Caco-2 (cell line): Measurements from ENCODE around the gene VPS33B. TPM values are rescaled to one million over a fixed set of nuclear protein-coding genes. Genes with fewer than 3 reads are reported as not detected.

ENCODE experiments used
- BruUV-seq: library from RNA; stranded (reverse); fragments of 400-500 nt; replicated peaks from 2 replicates; lab custom pipeline; 2021; lab: Mats Ljungman, UMichigan
- CTCF ChIA-PET: fragments of 300-600 bp; sonication (Branson Sonifier 250); formaldehyde crosslinking; loops from one replicate; lab custom pipeline; 2022; ENCODE audit warnings: antibody characterized with exemption; lab: Charles Lee
- POLR2A ChIA-PET: fragments of 300-600 bp; sonication (Branson Sonifier 250); formaldehyde crosslinking; loops from one replicate; lab custom pipeline; 2022; ENCODE audit warnings: antibody characterized with exemption; lab: Charles Lee
- DNase-seq, 2 experiments: peaks; one replicate each; pipeline versions ENCODE4 v3.0.0 to v3.0.0-alpha.2; 2020 to 2022
- H3K27me3 ChIP-seq: replicated peaks from 2 replicates; pipeline ENCODE4 v1.6.0; 2011; ENCODE audit warnings: low read length; ENCODE audit not compliant: control insufficient read depth, insufficient read depth
- H3K36me3 ChIP-seq: 2 replicates; pipeline ENCODE4 v1.5.1; 2011; ENCODE audit warnings: low read length; ENCODE audit not compliant: control insufficient read depth, insufficient read depth
- H3K4me1 ChIP-seq: fragments of 250-450 bp; sonication (Bioruptor Pico); 2 replicates; pipeline ENCODE4 v1.5.1; 2020; ENCODE audit warnings: mild to moderate bottlenecking
- H3K4me3 ChIP-seq: 2 replicates; pipeline ENCODE4 v1.5.1; 2011; ENCODE audit warnings: low read depth, mild to moderate bottlenecking, control low read depth, low read length
- H3K9me3 ChIP-seq: fragments of 250-450 bp; sonication (Bioruptor Pico); 2 replicates; pipeline ENCODE4 v1.5.1; 2020; ENCODE audit warnings: mild to moderate bottlenecking, moderate library complexity
- H3K27ac Mint-ChIP-seq: one replicate; pipeline ENCODE4 v1.8.0; 2022; ENCODE audit warnings: mixed read lengths; ENCODE audit not compliant: unreplicated experiment
- H3K27me3 Mint-ChIP-seq: one replicate; pipeline ENCODE4 v1.8.0; 2022; ENCODE audit warnings: mixed read lengths; ENCODE audit not compliant: insufficient read depth, unreplicated experiment
- H3K36me3 Mint-ChIP-seq: one replicate; pipeline ENCODE4 v1.8.0; 2022; ENCODE audit warnings: mild to moderate bottlenecking, mixed read lengths; ENCODE audit not compliant: insufficient read depth, unreplicated experiment
- H3K4me1 Mint-ChIP-seq: one replicate; pipeline ENCODE4 v1.8.0; 2022; ENCODE audit warnings: low read depth, mixed read lengths; ENCODE audit not compliant: unreplicated experiment
- H3K4me3 Mint-ChIP-seq: one replicate; pipeline ENCODE4 v1.8.0; 2022; ENCODE audit warnings: mild to moderate bottlenecking, moderate library complexity, mixed read lengths; ENCODE audit not compliant: unreplicated experiment
- H3K9me3 Mint-ChIP-seq: one replicate; pipeline ENCODE4 v1.8.0; 2022; ENCODE audit warnings: mixed read lengths; ENCODE audit not compliant: unreplicated experiment
- intact Hi-C: fragments of 100-400 bp; cut with micrococcal nuclease; formaldehyde crosslinking; loops from one replicate; pipeline ENCODE4 v1.10.0; 2022; ENCODE audit not compliant: unreplicated experiment
- total RNA-seq: library from RNA; stranded (reverse); gene quantifications from 2 replicates; pipeline ENCODE4 v1.2.3, GENCODE V29; 2022
- TF ChIP-seq, protein P1 (sequence below), 2 experiments: fragments of 200-600 bp in 1 of 2; IDR thresholded peaks; 1 replicate in 1 of 2; 2 replicates in 1 of 2; pipeline versions ENCODE4 v1.5.1 to v1.8.0; 2011 to 2022; ENCODE audit warnings: antibody characterized with exemption in 1 of 2, control low read depth in 1 of 2, inconsistent platforms in 1 of 2, low read depth in 1 of 2, low read length in 1 of 2, mild to moderate bottlenecking in 1 of 2, moderate library complexity in 1 of 2; ENCODE audit not compliant: insufficient read depth in 1 of 2, severe bottlenecking in 1 of 2, unreplicated experiment in 1 of 2

Gene VPS33B
- total RNA-seq, 1 experiment from 2014 or later = 13.7 TPM

DNA sequence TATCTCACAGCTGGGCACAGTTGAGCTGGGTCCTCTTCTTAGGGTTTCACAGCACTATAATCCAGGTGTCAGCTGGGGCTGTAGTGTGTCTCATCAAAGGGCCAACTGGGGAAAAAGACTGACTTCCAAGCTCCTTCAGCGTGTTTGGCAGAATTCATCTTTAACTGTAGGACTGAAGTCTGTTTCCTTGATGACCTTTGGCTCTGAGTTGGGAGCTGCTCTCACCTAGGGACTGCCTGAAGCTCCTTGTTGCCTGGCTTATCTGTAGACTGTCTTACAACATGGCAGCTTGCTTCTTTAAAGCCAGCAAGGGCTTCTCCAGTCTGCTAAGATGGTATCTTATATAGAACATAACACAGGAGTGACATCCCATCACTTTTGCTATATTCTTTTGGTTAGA, 5.3 kb upstream of the VPS33B start:
- intact Hi-C loops = no loop called here
- CTCF ChIA-PET = interaction anchor here (1.1 kb wide), 1 partner anchor 48 kb away, joined by 3 read pairs; no protein-coding TSS in a partner anchor
- BruUV-seq = no TSS peak

DNA sequence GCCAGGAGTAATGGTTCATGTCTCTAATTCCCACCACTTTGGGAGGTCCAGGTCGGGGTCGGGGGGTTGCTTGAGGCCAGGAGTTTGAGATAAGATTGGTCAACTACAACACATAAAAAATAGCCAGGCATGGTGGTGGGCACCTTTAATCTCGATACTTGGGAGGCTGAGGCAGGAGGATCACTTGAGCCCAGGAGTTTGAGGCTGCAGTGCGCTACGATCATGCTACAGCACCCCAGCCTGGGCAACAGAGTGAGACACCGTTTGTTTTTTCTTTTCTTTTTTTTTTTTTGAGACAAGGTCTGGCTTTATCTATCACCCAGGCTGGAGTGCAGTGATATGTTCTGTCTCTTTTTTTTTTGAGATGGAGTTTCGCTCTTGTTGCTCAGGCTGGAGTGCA, 1.3 kb upstream of the VPS33B start:
- CTCF ChIA-PET = interaction anchor here (2.5 kb wide), 1 partner anchor 10 kb away, joined by 33 read pairs; no protein-coding TSS in a partner anchor

More for the DNA sequence above, 5.3 kb upstream of the VPS33B start:
- H3K4me1 Mint-ChIP-seq = peaks cover 3% of the 10 kb centered on the region
- POLR2A ChIA-PET = no interaction called here
- no peak overlapping the region for H3K27ac Mint-ChIP-seq
- Histone ChIP-seq H3K4me1 (no peaks in the 10 kb centered on the region), H3K9me3 (no peaks in the 10 kb centered on the region), H3K4me3 (no peak overlapping the region), H3K36me3 (no peaks in the 10 kb centered on the region), H3K27me3 (no peaks in the 10 kb centered on the region)
- H3K9me3 Mint-ChIP-seq = no peaks in the 10 kb centered on the region
- DNase-seq = no peak
- H3K36me3 Mint-ChIP-seq = no peaks in the 10 kb centered on the region
- H3K4me3 Mint-ChIP-seq = no peak overlapping the region
- TF ChIP-seq, protein P1, sequence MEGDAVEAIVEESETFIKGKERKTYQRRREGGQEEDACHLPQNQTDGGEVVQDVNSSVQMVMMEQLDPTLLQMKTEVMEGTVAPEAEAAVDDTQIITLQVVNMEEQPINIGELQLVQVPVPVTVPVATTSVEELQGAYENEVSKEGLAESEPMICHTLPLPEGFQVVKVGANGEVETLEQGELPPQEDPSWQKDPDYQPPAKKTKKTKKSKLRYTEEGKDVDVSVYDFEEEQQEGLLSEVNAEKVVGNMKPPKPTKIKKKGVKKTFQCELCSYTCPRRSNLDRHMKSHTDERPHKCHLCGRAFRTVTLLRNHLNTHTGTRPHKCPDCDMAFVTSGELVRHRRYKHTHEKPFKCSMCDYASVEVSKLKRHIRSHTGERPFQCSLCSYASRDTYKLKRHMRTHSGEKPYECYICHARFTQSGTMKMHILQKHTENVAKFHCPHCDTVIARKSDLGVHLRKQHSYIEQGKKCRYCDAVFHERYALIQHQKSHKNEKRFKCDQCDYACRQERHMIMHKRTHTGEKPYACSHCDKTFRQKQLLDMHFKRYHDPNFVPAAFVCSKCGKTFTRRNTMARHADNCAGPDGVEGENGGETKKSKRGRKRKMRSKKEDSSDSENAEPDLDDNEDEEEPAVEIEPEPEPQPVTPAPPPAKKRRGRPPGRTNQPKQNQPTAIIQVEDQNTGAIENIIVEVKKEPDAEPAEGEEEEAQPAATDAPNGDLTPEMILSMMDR (IDR thresholded peaks at IDR 0.05; ENCODE audit: insufficient read depth in 1 of 2, low read depth in 1 of 2, low read length in 1 of 2, severe bottlenecking in 1 of 2, unreplicated experiment in 1 of 2) = no peak
- H3K27me3 Mint-ChIP-seq = no peaks in the 10 kb centered on the region

DNA sequence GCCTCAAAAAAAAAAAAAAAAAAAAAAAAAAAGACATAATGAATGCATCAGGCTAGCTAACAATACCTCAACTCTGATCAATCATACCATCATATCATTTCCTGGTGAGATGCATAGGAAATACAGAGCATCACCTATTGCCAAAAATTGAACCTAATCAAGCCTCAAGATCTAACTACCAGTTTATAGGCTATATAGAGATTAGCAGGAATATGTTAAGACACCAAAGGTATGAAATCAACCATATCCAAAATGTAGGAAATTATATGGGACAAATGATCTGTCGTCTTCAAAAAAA, 387 bp upstream of the VPS33B start:
- no peak for DNase-seq
- TSS peak; percentile 51 for BruUV-seq
- H3K4me1 Mint-ChIP-seq = peaks cover 10% of the 10 kb centered on the region
- Histone ChIP-seq H3K4me3 (peak overlapping the region; percentile 78), H3K27me3 (no peaks in the 10 kb centered on the region), H3K36me3 (no peaks in the 10 kb centered on the region), H3K4me1 (peaks cover 12% of the 10 kb centered on the region; the same call in 1 of the 2 replicates), H3K9me3 (no peaks in the 10 kb centered on the region)
- no peaks in the 10 kb centered on the region for H3K27me3 Mint-ChIP-seq
- H3K27ac Mint-ChIP-seq = peak overlapping the region; percentile 81
- intact Hi-C loops = loop anchor here (1.0 to 2.0 kb wide), 2 partner anchors 11 to 28 kb away; partner anchors contain the start of gene PRC1
- peak overlapping the region; percentile 81 for H3K4me3 Mint-ChIP-seq
- TF ChIP-seq, protein P1 (IDR thresholded peaks at IDR 0.05; ENCODE audit: insufficient read depth in 1 of 2, low read depth in 1 of 2, low read length in 1 of 2, severe bottlenecking in 1 of 2, unreplicated experiment in 1 of 2) = no peak
- H3K9me3 Mint-ChIP-seq = no peaks in the 10 kb centered on the region
- POLR2A ChIA-PET = interaction anchor here (0.5 to 2.3 kb wide), 4 partner anchors 10 to 28 kb away, joined by 3 to 16 read pairs (median 4); partner anchors contain the start of gene PRC1
- CTCF ChIA-PET = interaction anchor here (0.6 to 2.5 kb wide), 6 partner anchors 11 to 249 kb away, joined by 4 to 33 read pairs (median 5); partner anchors contain the start of genes PRC1 and UNC45A
- H3K36me3 Mint-ChIP-seq = no peaks in the 10 kb centered on the region

More for the DNA sequence above, 1.3 kb upstream of the VPS33B start:
- intact Hi-C loops = loop anchor here (2.0 kb wide), 1 partner anchor 29 kb away; the partner anchor contains the start of gene PRC1
- H3K27ac Mint-ChIP-seq = no peak overlapping the region
- no TSS peak for BruUV-seq
- POLR2A ChIA-PET = no interaction called here
- DNase-seq = no peak
- H3K27me3 Mint-ChIP-seq = no peaks in the 10 kb centered on the region
- H3K4me1 Mint-ChIP-seq = peaks cover 10% of the 10 kb centered on the region
- H3K27me3 ChIP-seq = no peaks in the 10 kb centered on the region
- H3K9me3 Mint-ChIP-seq = no peaks in the 10 kb centered on the region
- no peak overlapping the region for H3K4me3 Mint-ChIP-seq
- no peaks in the 10 kb centered on the region for H3K9me3 ChIP-seq
- TF ChIP-seq, protein P1 (IDR thresholded peaks at IDR 0.05; ENCODE audit: insufficient read depth in 1 of 2, low read depth in 1 of 2, low read length in 1 of 2, severe bottlenecking in 1 of 2, unreplicated experiment in 1 of 2) = no peak
- no peaks in the 10 kb centered on the region for H3K36me3 Mint-ChIP-seq
- H3K36me3 ChIP-seq = no peaks in the 10 kb centered on the region
- peaks cover 12% of the 10 kb centered on the region; the same call in 1 of the 2 replicates for H3K4me1 ChIP-seq
- H3K4me3 ChIP-seq = no peak overlapping the region
